Gastrocnemius medialis (tissue), 4 donors: ENCODE measurements around the gene EEPD1. TPM values are rescaled to one million over a fixed set of nuclear protein-coding genes. Genes with fewer than 3 reads are reported as not detected.

Experiments used
- ATAC-seq, 2 donors: fragments of 150-250 bp; one replicate each; pipeline ENCODE4 v1.9.1; 2016
- DNase-seq, 2 donors: peaks; one replicate each; pipeline ENCODE4 v3.0.0-alpha.2; 2019
- H3K27ac ChIP-seq, 4 donors: fragments of 200-600 bp; sonication (generic); 1 replicate in 1 of 4; 2 replicates in 3 of 4; pipeline ENCODE4 v1.5.1; 2016 to 2018; ENCODE audit warnings: mild to moderate bottlenecking in 2 of 4, moderate library complexity in 1 of 4
- H3K27me3 ChIP-seq, 3 donors: fragments of 200-600 bp; sonication (generic) in 2 of 3; 1 replicate in 1 of 3; 2 replicates in 2 of 3; pipeline versions ENCODE4 v1.5.1 to v1.6.0; 2016 to 2019; ENCODE audit warnings: mild to moderate bottlenecking in 1 of 3, moderate library complexity in 1 of 3
- H3K36me3 ChIP-seq, 2 donors: fragments of 200-600 bp; sonication (generic) in 1 of 2; one replicate each; pipeline ENCODE4 v1.5.1; 2017 to 2018
- H3K4me1 ChIP-seq, 2 donors: fragments of 200-600 bp; sonication (generic) in 1 of 2; one replicate each; pipeline ENCODE4 v1.5.1; 2016 to 2017; ENCODE audit warnings: mild to moderate bottlenecking in 2 of 2
- H3K4me3 ChIP-seq, 4 donors: fragments of 200-600 bp; sonication (generic) in 3 of 4; 1 replicate in 1 of 4; 2 replicates in 3 of 4; pipeline ENCODE4 v1.5.1; 2016 to 2019; ENCODE audit warnings: mild to moderate bottlenecking in 2 of 4
- H3K9me3 ChIP-seq, 3 donors: fragments of 200-600 bp; sonication (generic) in 2 of 3; 1 replicate in 1 of 3; 2 replicates in 2 of 3; pipeline ENCODE4 v1.5.1; 2016 to 2019
- CTCF ChIP-seq, 5 experiments: fragments of 450-650 bp in 3 of 5; fragments of 200-600 bp in 2 of 5; sonication (generic) in 2 of 5; IDR thresholded peaks in 4 of 5; conservative IDR thresholded peaks in 1 of 5; 1 replicate in 4 of 5; 2 replicates in 1 of 5; pipeline ENCODE4 v1.5.1; 2016 to 2019; ENCODE audit warnings: antibody characterized with exemption in 5 of 5, mild to moderate bottlenecking in 3 of 5, moderate library complexity in 3 of 5
- POLR2A ChIP-seq, 2 donors: fragments of 450-650 bp; IDR thresholded peaks; one replicate each; pipeline ENCODE4 v1.6.1; 2017; ENCODE audit warnings: antibody characterized with exemption in 2 of 2, mild to moderate bottlenecking in 2 of 2, moderate library complexity in 2 of 2
- in situ Hi-C, 4 donors: fragments of 200-750 bp; cut with MboI; loops; one replicate each; pipeline versions ENCODE4 v1.15.0 to v1.8.0; 2017; ENCODE audit warnings: low sequenced_read_pairs in 4 of 4
- intact Hi-C: fragments of 100-400 bp; cut with DNase I; formaldehyde crosslinking; loops from one replicate; pipeline ENCODE4 v1.15.1; 2023; ENCODE audit warnings: low total_unique reads
- total RNA-seq, 4 donors: library from RNA; depleted of rRNA; stranded (reverse); fragments of >200 nt; gene quantifications; one replicate each; pipeline versions ENCODE4 v1.1.0 to v1.2.3, GENCODE V29; 2016

Gene EEPD1
- total RNA-seq, 4 donors from 2014 or later = 41.0 to 68.5 (median 61.3) TPM

GRCh38 chr7:36129048-36129534 lies 24.0 kb upstream of the EEPD1 start:
- Histone ChIP-seq H3K4me3 (peak overlapping the region in 2 of 4 donors; percentile 22 to 37), H3K36me3 (no peaks in the 10 kb centered on the region), H3K27me3 (no peaks in the 10 kb centered on the region), H3K4me1 (peaks cover 50 to 51% of the 10 kb centered on the region in 2 donors), H3K27ac (peak overlapping the region; percentile 86 to 98 (median 95)), H3K9me3 (no peaks in the 10 kb centered on the region)
- TF ChIP-seq CTCF (IDR thresholded peaks at IDR 0.05 in 4 of 5, conservative IDR thresholded peaks at IDR 0.05 in 1 of 5) = peak in 1 of 5 experiments; percentile 7
- TF ChIP-seq POLR2A (IDR thresholded peaks at IDR 0.05) = no peak
- intact Hi-C loops = no loop called here
- ATAC-seq (peak; percentile 67 to 74), DNase-seq (peak; percentile 80 to 89)
- in situ Hi-C loops = loop anchor here in 1 of 4 donors (10.0 kb wide), 1 partner anchor 144 kb away; no protein-coding TSS in a partner anchor

GRCh38 chr7:36130236-36130945 lies 22.7 kb upstream of the EEPD1 start:
- no peak overlapping the region for H3K4me3 ChIP-seq
- in situ Hi-C loops (no loop called here), intact Hi-C loops (no loop called here)
- peak overlapping the region; percentile 86 to 98 (median 95) for H3K27ac ChIP-seq
- DNase-seq = no peak
- H3K4me1 ChIP-seq = peaks cover 50 to 51% of the 10 kb centered on the region in 2 donors
- no peaks in the 10 kb centered on the region for H3K27me3 ChIP-seq
- no peaks in the 10 kb centered on the region for H3K9me3 ChIP-seq
- H3K36me3 ChIP-seq = no peaks in the 10 kb centered on the region
- no peak for ATAC-seq
- TF ChIP-seq POLR2A (IDR thresholded peaks at IDR 0.05) = no peak
- TF ChIP-seq CTCF (IDR thresholded peaks at IDR 0.05 in 4 of 5, conservative IDR thresholded peaks at IDR 0.05 in 1 of 5) = no peak

- TF ChIP-seq CTCF (IDR thresholded peaks at IDR 0.05 in 4 of 5, conservative IDR thresholded peaks at IDR 0.05 in 1 of 5) (no peak), POLR2A (IDR thresholded peaks at IDR 0.05) (peak in 1 of 2 donors; percentile 54)
- peak; percentile 44 to 62 for ATAC-seq
- in situ Hi-C loops (no loop called here), intact Hi-C loops (loop anchor here (1.0 kb wide), 2 partner anchors 78 to 160 kb away; no protein-coding TSS in a partner anchor)
- H3K27ac ChIP-seq = peak overlapping the region; percentile 86 to 98 (median 95)
- no peaks in the 10 kb centered on the region for H3K9me3 ChIP-seq
- no peaks in the 10 kb centered on the region for H3K36me3 ChIP-seq
- peaks cover 50 to 51% of the 10 kb centered on the region in 2 donors for H3K4me1 ChIP-seq
- no peaks in the 10 kb centered on the region for H3K27me3 ChIP-seq
- H3K4me3 ChIP-seq = peak overlapping the region in 2 of 4 donors; percentile 5 to 20
- peak in 1 of 2 donors; percentile 69 for DNase-seq
Observed at GRCh38 chr7:36131026-36131425, 22.0 kb upstream of the EEPD1 start.

- Histone ChIP-seq H3K27ac (peak overlapping the region; percentile 86 to 98 (median 95)), H3K27me3 (no peaks in the 10 kb centered on the region), H3K4me3 (peak overlapping the region in 2 of 4 donors; percentile 5 to 20), H3K4me1 (peaks cover 49 to 50% of the 10 kb centered on the region in 2 donors), H3K9me3 (no peaks in the 10 kb centered on the region), H3K36me3 (no peaks in the 10 kb centered on the region)
- no peak for DNase-seq
- intact Hi-C loops = loop anchor here (1.0 kb wide), 2 partner anchors 78 to 160 kb away; no protein-coding TSS in a partner anchor
- TF ChIP-seq POLR2A (IDR thresholded peaks at IDR 0.05) (no peak), CTCF (IDR thresholded peaks at IDR 0.05 in 4 of 5, conservative IDR thresholded peaks at IDR 0.05 in 1 of 5) (no peak)
- ATAC-seq = peak in 1 of 2 donors; percentile 4
- in situ Hi-C loops = no loop called here
Observed at GRCh38 chr7:36131499-36131898, 21.6 kb upstream of the EEPD1 start.
